Nucleus accumbens (tissue), 56 donors: ENCODE data around the gene SLF1.

Experiments
- DNase-seq, 56 donors: peaks; one replicate each; lab custom pipeline; 2025; lab: John Stamatoyannopoulos, UW

SLF1 gene

DNA sequence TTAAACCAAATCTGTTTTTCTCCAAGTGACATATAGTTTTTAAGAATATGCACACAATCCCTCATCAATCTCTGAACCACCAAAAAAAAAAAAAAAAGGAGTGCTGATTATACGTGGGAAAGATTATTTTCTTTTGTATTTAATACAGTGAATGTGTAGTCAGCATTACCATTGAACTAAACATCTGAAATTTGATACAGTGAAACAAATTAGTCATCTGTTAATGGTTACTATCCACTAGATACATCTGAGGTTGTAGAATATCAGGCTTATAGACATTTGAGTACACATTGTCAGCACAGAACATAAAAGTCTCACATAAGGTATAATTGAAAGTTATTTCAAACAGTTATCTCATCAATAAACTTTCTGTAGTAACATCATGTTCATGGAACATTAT is 87.0 kb downstream of the SLF1 start:
- no peak for DNase-seq

DNA sequence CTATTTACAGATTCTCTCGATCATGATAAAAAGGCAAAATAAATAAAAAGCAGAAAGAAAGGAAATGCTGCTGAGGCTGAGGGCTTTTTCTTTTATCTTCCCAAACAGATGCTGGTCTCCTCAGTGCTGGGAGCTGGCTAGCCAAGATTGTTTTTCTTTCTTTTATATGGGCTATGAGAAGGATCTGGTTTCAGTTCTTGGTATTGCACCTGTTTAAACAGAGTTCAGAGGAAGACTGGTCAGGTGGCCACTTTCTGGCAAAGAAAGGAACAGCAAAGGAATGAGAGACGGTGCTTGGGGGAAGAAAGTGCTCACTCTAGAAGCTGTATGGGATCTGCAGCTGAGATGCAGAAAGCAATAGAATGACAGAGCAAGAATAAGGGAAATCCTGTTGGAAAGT is 88.9 kb downstream of the SLF1 start:
- no peak for DNase-seq

DNA sequence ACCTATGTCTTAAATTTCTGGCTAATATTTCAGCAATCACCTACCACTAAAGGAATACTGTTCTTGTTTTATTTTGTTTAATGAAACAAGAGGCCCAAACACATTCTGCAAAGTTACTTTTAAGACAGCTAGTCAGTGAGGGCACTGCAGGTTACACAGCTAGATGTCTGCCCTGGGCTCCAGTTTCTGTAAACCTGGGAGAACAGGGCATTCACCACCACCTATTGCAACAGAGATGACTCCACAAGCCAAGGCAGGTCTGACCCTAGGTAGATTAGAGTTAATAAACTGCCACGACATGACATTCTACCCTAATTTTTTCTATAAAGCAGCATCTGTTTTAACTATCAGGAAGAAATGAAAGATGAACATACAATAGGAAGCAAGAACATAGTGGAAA is 90.8 kb downstream of the SLF1 start:
- DNase-seq = no peak

GRCh38 chr5:94711785-94712184 is 93.3 kb downstream of the SLF1 start:
- DNase-seq = no peak

GRCh38 chr5:94715768-94716167 is 97.3 kb downstream of the SLF1 start:
- peak in 2 of 56 donors; percentile 2 to 7 for DNase-seq

- DNase-seq = no peak
These were observed 106.7 kb downstream of the SLF1 start for GRCh38 chr5:94725142-94725541.

GRCh38 chr5:94731471-94731870 is 113.0 kb downstream of the SLF1 start:
- DNase-seq = no peak

- DNase-seq = no peak
These were observed 118.0 kb downstream of the SLF1 start for GRCh38 chr5:94736498-94736897.

GRCh38 chr5:94740286-94740685 is 121.8 kb downstream of the SLF1 start:
- no peak for DNase-seq

DNA sequence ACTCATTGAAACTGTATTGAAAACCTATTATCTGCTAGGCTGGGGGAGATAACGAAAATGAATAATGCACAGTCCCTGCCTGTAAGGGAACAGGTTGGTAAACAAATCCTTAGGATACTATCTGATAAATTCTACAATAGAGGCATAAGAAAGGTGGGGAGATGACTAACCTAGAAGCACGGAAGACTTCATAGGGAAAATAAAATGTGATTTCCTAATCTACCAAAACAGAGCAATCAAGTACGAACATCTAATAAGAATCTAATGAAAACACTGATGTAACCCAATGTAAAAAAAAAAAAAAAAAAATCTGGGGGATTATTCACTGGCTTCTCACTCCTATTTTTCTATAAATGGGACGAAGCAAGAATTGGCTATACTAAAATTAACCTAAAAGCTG is 124.4 kb downstream of the SLF1 start:
- no peak for DNase-seq

- no peak for DNase-seq
These were observed 126.4 kb downstream of the SLF1 start for GRCh38 chr5:94744906-94745305.

DNA sequence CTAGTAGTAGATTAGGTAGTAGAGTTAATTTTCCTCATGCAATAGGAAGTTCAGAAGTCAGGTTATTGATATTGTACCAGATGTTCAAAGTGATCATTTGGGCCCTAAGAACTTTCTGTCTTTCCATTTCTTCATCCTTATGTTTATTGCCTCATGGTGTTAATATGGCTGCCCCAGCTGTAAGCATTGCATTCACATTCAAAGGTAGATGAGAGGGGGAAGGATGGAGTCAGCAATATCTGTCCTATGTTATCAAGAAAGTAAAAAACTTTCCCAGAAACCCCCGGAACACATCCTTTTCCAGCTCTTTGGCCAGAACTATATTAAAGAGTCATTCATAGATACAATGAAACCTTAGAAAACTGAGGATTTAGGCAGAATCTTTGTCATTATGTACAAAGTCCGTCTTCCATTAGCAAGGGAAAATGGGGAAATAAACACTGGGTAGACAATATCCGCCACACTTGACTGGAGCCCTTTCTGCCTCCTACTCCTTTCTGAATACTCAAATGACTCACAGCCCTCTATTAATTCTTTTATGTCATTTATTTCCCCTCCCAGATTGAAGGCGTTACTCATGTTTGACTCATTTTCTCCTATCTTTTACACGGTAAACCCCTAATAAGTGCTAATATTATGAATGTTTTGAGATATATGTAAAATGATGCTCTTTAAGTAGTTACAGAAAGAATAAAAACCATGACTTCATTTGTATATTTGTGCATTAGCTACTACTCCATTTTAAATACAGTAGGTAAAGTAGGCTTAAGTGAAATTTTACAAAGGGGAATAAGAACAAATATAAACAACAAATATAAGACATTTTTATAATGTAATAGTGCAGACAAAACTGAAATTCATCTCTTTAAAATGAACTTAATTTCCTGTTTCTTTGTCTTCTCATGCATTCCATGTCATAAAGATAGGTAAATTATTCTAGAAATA is 127.6 kb downstream of the SLF1 start:
- no peak for DNase-seq

GRCh38 chr5:94746731-94747124 is 128.3 kb downstream of the SLF1 start:
- no peak for DNase-seq
